HUES48 (cell line): ENCODE data around the gene EEIG1.
"Not testable (repeated sequence)": the region's sequence is repeated elsewhere in the genome, so short reads cannot be mapped to it uniquely, and the experiment has no call there.

ENCODE experiments used
- H3K27ac ChIP-seq: one replicate; pipeline ENCODE4 v1.7.0; 2013; ENCODE audit warnings: low read depth, low read length, inconsistent platforms
- H3K27me3 ChIP-seq: 2 replicates; pipeline ENCODE4 v1.6.1; 2013; ENCODE audit warnings: mild to moderate bottlenecking, low read length; ENCODE audit not compliant: control insufficient read depth, insufficient read depth
- H3K36me3 ChIP-seq: 2 replicates; pipeline ENCODE4 v1.6.1; 2013; ENCODE audit warnings: low read length; ENCODE audit not compliant: control insufficient read depth, insufficient read depth
- H3K4me1 ChIP-seq: 2 replicates; pipeline ENCODE4 v1.6.1; 2013; ENCODE audit warnings: mild to moderate bottlenecking, low read length; ENCODE audit not compliant: control insufficient read depth, insufficient read depth
- H3K4me3 ChIP-seq: 2 replicates; pipeline ENCODE4 v1.5.1; 2013; ENCODE audit warnings: mild to moderate bottlenecking, low read depth, low read length
- H3K9ac ChIP-seq: 2 replicates; pipeline ENCODE4 v1.6.1; 2013; ENCODE audit warnings: mild to moderate bottlenecking, low read depth, low read length, moderate library complexity
- H3K9me3 ChIP-seq: 2 replicates; pipeline ENCODE4 v1.6.1; 2013; ENCODE audit warnings: low read length; ENCODE audit not compliant: control insufficient read depth, insufficient read depth

EEIG1 gene

DNA sequence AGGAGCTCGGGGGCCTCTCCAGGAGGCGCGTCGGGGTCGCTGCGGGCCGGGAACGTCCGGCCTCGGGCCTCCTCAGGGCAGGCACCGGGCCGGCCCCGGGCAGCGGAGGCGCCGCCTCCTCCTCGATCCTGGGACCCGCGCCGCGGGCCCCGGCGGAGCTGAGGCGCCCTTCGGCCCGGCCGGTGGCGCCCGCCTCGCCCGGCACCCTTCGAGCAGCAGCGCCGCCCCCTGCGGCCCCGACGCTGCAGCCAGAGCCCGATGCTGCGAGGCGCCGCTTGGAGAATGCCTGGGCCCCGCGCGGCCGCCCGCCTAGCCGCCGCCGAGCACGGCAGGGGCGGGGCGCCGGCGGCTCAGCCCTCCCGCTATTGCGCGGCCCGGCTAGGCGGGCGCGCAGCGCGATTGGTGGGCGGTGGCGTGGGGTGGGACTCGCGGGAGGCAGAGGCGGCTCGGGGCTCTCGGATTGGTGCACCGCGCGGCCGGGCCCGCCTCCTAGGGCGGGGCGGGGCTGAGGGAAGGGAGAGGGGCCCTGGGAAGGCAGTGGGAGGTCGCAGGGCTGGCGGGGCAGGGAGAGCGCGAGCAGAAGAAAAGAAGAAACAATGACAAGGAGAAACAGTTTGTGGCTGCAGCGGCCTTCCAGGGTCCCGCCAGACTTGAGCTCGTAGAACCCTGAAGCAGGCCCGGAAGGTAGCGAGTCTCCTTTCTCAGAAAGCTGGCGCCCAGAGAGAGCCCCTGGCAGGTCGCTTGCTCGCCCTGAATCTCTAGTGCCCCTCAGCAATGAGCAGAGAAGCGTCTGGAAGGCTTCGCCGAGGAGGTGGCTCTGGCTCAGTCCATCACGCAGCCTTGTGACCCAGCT is at the start of gene EEIG1:
EEIG1 (minus strand) TSS at position 284 of the 853 bp plus-strand sequence. CDS start 852 bp downstream, outside the sequence.
- no peaks in the 10 kb centered on the region for H3K36me3 ChIP-seq
- peak within 1 kb of the TSS; percentile 95 for H3K27ac ChIP-seq
- H3K4me1 ChIP-seq: peaks cover 24% of the 10 kb centered on the region

DNA sequence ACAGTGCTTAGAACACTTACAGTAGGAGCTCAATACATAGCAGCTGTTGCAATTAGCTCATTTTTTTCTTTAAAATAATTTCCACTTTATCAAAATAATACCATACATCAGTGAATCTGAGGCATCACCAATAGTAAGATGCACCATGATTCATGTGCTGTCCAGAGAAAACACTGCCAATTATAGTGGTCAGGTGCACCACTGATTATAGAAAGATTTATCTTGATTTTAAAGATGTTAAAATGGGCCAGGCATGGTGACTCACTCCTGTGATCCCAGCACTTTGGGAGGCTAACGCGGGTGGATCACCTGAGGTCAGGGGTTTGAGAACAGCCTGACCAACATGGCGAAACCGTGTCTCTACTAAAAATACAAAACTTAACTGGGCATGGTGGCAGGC is 46.9 kb upstream of the EEIG1 start:
- no peaks in the 10 kb centered on the region for H3K27me3 ChIP-seq
- H3K9ac ChIP-seq: no peak overlapping the region
- no peaks in the 10 kb centered on the region for H3K9me3 ChIP-seq
- no peak overlapping the region for H3K27ac ChIP-seq
- H3K36me3 ChIP-seq: no peaks in the 10 kb centered on the region
- H3K4me1 ChIP-seq: no peaks in the 10 kb centered on the region
- no peak overlapping the region for H3K4me3 ChIP-seq

More for the DNA sequence above, at the start of gene EEIG1:
- H3K9ac ChIP-seq: peak within 1 kb of the TSS; percentile 67
- peak within 1 kb of the TSS; percentile 84 for H3K4me3 ChIP-seq
- H3K9me3 ChIP-seq: no peaks in the 10 kb centered on the region
- H3K27me3 ChIP-seq: no peaks in the 10 kb centered on the region

DNA sequence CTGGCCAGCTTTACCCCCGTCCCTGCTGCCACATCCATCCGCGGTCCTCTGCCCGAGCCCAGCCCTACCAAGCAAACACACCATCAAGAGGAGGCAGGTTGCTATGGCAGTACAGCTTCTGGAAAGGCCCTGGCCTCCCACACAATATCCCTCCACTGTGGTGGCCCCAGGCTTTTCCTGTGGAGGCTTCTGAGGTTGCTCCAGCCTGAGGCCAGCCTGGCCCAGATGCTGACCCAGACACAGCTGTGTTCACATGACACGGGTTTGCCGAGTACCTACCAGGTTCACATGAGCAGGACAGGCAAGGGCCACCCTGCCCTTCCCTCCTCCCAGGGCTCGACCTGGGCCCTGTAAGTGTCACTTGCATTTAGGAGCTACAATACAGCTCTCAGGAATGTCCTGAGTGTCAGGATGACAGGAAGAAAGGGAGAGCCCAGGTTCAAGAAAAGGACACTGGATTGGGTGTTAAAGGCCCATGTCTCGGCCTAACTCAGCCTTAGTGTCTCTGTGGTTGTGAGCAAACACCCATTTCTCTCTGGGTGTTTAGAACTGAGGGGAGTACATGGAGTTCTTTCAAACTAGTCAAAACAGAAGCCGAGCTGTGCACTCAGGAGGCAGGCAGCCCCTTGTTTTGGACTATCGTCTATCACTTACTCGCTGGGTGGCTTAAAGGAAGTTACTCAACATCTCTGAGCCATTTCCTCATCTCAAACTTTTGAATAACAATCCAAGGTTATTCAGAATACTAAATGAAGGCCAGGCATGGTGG is 46.2 kb upstream of the EEIG1 start:
- Histone ChIP-seq H3K9ac (no peak overlapping the region), H3K9me3 (no peaks in the 10 kb centered on the region), H3K27me3 (no peaks in the 10 kb centered on the region), H3K27ac (no peak overlapping the region), H3K4me3 (no peak overlapping the region), H3K4me1 (no peaks in the 10 kb centered on the region), H3K36me3 (no peaks in the 10 kb centered on the region)

DNA sequence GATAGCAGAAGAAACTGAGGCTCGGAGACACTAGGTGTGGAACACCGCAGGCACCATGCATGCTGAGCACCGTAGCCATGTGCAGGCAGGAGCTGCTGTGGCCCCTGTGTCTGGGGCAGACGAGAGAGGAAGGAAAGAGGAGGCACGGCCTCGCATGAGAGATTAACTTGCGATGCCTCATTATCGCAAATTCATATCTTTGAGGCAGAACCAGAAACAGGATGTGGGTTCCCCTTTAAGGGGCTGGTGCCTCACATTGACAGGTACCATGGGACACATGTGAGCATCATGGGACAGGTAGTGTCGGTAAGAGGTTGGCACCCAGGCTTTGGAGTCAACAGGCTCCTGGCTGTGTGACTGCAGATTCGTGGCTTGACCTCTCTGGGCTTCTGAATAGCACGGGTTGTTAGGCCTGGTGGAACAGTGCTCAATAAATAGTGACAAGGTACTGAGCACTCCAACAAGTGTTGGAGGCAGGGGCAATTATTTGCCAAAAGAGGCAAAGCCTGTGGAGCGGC is 45.5 kb upstream of the EEIG1 start:
- Histone ChIP-seq H3K9ac (no peak overlapping the region), H3K27ac (no peak overlapping the region), H3K9me3 (no peaks in the 10 kb centered on the region), H3K36me3 (no peaks in the 10 kb centered on the region), H3K27me3 (no peaks in the 10 kb centered on the region), H3K4me3 (no peak overlapping the region), H3K4me1 (no peaks in the 10 kb centered on the region)

DNA sequence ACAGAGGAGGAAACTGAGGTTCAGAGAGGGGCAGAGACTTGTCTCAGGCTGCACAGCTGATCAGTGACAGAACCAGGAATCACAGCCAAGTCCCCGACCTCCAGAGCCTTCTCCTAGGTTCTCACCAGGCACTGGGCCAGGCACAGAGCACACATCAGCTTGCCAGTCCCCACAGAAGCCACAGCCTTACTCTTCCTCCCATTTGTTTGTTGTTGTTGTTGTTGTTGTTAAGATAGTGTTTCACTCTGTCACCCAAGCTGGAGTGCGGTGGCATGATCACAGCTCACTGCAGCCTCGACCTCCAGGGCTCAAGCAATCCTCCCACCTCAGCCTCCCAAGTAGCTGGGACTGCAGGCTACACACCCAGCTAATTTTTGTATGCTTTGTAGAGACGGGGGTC is 44.9 kb upstream of the EEIG1 start:
- Histone ChIP-seq H3K9ac (no peak overlapping the region), H3K27me3 (no peaks in the 10 kb centered on the region), H3K4me1 (no peaks in the 10 kb centered on the region), H3K27ac (no peak overlapping the region), H3K36me3 (no peaks in the 10 kb centered on the region), H3K9me3 (no peaks in the 10 kb centered on the region), H3K4me3 (no peak overlapping the region)

DNA sequence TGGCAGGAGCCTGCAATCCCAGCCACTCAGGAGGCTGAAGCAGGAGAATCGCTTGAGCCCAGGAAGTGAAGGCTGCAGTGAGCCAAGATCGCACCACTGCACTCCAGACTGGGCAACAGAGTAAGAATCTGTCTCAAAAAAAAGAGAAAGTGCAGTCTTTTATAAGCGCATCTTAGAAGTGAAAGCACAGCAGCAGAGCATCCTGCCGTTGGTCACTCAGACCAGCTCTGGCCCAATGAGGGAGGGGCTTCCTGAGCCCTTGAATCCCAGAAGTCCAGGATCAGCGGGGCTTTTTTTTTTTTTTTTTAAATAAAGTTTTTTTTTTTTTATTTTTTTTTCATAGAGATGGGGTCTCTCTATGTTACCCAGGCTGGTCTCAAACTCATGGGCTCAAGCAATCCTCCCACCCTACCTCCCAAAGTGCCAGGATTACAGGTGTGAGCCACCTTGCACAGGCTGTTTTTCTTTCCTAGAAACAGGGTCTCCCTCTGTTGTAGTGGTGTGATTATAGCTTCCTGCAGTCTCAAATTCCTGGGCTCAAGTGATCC is 44.0 kb upstream of the EEIG1 start:
- Histone ChIP-seq H3K27me3 (no peaks in the 10 kb centered on the region), H3K36me3 (no peaks in the 10 kb centered on the region), H3K4me3 (no peak overlapping the region), H3K9ac (no peak overlapping the region), H3K9me3 (no peaks in the 10 kb centered on the region), H3K4me1 (no peaks in the 10 kb centered on the region), H3K27ac (no peak overlapping the region)

DNA sequence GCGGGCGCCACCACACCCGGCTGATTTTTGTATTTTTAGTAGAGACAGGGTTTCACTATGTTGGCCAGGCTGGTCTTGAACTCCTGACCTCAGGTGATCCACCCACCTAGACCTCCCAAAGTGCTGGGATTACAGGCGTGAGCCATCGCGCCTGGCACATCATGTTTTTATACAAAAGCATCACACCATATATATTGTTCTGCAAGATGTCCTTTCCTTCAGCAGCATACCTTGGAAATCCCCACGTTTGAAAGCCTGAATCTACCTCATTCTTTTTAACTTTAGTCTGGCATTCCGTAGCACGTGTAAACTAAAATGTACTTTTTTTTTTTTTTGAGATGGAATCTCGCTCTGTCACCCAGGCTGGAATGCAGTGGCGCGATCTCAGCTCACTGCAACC is 42.9 kb upstream of the EEIG1 start:
- H3K27ac ChIP-seq, H3K27me3 ChIP-seq, H3K9ac ChIP-seq, H3K4me3 ChIP-seq, H3K36me3 ChIP-seq, H3K4me1 ChIP-seq, H3K9me3 ChIP-seq: not testable (repeated sequence)

DNA sequence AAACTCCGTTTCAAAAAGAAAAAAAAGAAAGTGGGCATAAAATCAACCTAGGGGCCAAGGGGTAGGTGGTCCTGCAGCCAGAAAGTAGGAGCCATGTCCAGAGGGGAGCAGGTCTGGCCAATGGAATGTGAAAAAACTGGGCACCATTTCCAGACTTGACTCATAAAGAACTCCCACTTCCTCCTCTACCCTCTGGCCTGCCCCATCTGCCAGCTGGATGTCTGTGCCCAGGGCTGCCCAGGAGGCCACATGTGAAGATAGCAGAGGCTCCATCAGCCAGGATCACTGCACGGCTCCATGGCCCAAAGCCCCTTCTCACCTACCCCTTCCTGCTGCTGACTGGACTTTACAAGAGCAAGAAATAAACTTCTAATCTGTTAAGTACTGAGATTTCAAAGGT is 42.1 kb upstream of the EEIG1 start:
- Histone ChIP-seq H3K36me3 (no peaks in the 10 kb centered on the region), H3K4me1 (no peaks in the 10 kb centered on the region), H3K4me3 (no peak overlapping the region), H3K9me3 (no peaks in the 10 kb centered on the region), H3K27ac (no peak overlapping the region), H3K27me3 (no peaks in the 10 kb centered on the region), H3K9ac (no peak overlapping the region)

DNA sequence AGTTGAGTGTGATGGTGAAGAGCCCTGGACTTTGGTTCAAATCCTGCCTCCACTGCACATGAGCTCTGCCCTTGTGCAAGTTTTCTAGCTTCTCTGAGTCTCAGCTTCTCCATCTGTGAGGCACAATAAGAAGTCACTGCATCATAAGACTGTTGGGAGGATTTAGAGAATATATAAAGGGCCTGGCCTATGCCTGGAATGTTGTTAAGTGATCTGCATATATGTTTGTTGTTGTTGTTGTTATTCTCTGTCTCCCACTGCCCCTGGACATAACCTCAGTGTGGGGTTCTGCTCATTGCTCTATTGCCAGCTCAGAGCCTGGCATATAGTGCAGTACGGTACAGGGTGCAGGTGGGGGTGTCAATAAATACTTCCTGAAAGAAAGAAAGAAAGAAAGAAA is 40.3 kb upstream of the EEIG1 start:
- H3K9me3 ChIP-seq: no peaks in the 10 kb centered on the region
- no peak overlapping the region for H3K9ac ChIP-seq
- no peaks in the 10 kb centered on the region for H3K4me1 ChIP-seq
- no peaks in the 10 kb centered on the region for H3K36me3 ChIP-seq
- H3K4me3 ChIP-seq: no peak overlapping the region
- no peaks in the 10 kb centered on the region for H3K27me3 ChIP-seq
- H3K27ac ChIP-seq: no peak overlapping the region

DNA sequence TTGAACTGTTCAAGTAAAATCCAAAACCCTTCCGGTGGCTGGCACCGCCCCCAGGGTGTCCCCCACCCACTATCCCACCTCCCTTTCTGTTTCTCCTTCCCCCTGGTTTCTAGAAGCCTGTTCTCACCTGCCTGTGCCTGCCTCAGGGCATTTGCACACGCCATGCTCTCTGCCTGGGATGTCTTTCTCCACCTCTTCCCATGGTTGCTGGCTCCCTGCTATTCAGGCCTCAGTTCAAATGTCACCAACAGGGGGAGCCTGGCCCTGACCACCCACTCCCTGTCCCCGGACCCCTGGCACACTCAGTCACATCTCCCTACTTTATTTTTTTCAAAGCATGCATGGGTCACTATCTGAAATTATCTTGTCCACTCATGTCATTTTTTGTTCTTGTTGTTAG is 39.9 kb upstream of the EEIG1 start:
- H3K9me3 ChIP-seq: no peaks in the 10 kb centered on the region

DNA sequence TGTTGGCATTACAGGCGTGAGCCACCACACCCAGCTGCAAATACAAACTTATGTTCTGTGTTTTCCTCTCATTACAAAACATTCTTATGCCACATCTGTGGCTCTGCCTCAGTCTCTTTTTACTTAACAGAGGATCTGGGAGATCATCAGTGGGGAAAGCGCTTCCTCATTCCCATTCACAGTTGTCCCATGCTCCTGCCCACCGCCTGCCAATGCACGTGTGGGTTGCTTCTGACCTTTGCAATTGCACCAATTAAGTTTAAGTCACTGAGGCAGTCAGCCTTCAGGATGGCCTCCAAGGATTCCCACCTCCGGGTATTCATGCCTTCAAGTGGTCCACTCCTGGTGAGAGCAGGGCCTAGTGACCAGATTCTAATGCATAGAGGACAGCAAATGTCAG is 34.9 kb upstream of the EEIG1 start:
- no peaks in the 10 kb centered on the region for H3K27me3 ChIP-seq
- no peak overlapping the region for H3K4me3 ChIP-seq
- H3K9ac ChIP-seq: no peak overlapping the region
- no peaks in the 10 kb centered on the region for H3K9me3 ChIP-seq
- no peak overlapping the region for H3K27ac ChIP-seq
- no peaks in the 10 kb centered on the region for H3K36me3 ChIP-seq
- peaks cover 4% of the 10 kb centered on the region for H3K4me1 ChIP-seq

More for the DNA sequence above, 39.9 kb upstream of the EEIG1 start:
- H3K27ac ChIP-seq: no peak overlapping the region
- no peaks in the 10 kb centered on the region for H3K27me3 ChIP-seq
- H3K4me3 ChIP-seq: no peak overlapping the region
- no peak overlapping the region for H3K9ac ChIP-seq
- no peaks in the 10 kb centered on the region for H3K4me1 ChIP-seq
- no peaks in the 10 kb centered on the region for H3K36me3 ChIP-seq
